G401 (cell line): Measurements from ENCODE around the gene WFDC1. TPM values are rescaled to one million over a fixed set of nuclear protein-coding genes. Genes with fewer than 3 reads are reported as not detected.

Experiments
- DNase-seq: peaks from one replicate; pipeline ENCODE4 v3.0.0-alpha.2; 2015; ENCODE audit warnings: low spot score
- in situ Hi-C: cut with HindIII; loops from 2 replicates; pipeline ENCODE4 v1.10.0; 2016; ENCODE audit warnings: low sequenced_read_pairs, mixed read lengths
- total RNA-seq: library from RNA; depleted of rRNA; stranded (reverse); fragments of >200 nt; shearing (Covaris generic); gene quantifications from 2 replicates; pipeline ENCODE4 v1.2.3, GENCODE V29; 2014

Gene WFDC1
- total RNA-seq, 1 experiment from 2014 or later, result not detected

DNA sequence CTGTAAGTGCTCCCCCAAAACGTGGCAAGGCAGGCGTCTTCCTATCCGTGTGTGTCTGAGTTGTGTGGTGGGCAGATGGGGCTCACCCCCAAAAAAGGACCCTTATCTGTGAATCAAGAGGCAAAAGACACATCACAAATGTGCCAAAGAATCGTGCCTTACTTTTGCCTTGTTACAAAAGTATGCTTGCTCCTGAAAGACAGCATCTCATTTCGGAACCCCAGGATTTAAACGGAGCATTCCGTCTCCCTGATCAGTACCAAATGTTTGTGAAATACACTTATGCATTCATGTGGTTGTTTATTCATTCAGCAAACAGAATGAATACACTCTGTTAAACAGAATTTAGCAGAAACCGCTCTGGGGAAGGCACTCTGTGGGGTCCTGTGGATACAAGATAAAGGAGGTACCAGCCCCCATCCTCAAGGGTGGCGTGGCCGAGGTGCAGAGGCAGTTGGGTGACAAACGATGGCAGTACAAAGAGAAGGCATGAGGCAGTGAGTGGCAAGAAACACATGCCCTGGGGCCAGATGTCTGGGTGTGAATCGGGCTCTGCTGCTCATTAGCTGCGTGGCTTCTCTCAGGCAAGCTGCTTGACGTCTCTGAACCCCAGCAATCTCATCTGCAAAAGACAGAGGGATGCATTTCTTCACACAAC lies 654 bp downstream of the WFDC1 start:
- in situ Hi-C loops, result no loop called here
- DNase-seq, result no peak

DNA sequence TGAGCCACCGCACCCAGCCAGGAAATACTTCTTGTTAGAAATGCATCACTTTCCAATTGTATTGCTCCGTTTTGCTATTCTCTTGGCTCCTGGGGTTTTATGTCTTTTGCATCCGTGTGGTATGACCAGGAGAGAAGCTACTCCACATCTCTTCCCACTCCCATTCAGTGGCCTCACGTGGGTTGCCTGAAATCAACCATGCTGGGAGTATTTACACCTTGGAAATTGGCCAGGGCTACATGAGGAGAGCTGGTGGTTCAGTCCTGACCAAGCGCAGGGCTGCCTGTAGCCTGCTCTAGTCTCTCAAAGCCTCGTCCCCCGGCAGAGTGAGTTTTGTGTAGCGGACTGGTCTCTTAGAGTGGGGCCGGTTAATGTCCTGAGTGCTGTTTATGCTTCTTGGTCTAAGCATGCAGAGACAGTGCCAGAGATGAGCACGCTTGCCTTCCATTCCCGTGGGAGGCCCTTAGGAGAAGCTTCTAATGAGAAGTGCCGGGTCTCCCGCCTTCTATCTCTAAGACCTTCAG lies 3.8 kb downstream of the WFDC1 start:
- DNase-seq, result no peak
- in situ Hi-C loops, result no loop called here

DNA sequence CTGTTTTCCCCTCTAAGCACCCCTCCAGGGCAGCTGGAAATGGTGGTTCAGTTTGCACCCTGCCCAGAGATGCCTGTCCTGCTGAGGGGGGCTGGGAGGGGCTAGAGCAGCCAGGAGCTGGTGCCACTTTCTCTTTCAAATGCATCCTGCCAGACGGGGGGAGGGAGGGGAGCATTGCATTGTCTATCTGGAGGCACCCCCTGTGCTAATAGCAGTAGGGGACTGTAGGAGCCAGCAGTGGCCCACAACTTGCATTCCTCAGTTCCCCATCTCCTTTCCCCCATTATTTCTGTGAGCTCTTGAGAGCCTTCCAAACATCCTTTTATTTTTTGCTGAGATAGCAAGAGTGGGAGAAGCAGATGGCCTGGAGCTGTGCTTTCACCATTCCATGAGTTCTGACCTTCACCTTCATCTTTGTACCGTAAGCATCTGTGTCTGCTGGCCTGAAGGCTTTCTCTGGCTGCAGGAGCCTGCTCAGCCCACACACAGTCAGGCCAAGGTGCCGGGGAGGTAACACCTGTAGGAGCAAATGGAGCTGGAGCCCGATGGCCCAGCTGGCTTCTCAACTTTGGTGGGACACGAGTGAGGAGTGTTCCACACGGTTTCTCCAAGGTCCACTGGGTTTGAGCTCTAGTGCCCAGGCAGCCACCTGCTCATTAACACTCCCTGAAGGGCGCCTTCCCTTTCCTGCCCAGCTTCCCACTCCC lies 5.2 kb downstream of the WFDC1 start:
- in situ Hi-C loops, result no loop called here
- DNase-seq, result no peak

DNA sequence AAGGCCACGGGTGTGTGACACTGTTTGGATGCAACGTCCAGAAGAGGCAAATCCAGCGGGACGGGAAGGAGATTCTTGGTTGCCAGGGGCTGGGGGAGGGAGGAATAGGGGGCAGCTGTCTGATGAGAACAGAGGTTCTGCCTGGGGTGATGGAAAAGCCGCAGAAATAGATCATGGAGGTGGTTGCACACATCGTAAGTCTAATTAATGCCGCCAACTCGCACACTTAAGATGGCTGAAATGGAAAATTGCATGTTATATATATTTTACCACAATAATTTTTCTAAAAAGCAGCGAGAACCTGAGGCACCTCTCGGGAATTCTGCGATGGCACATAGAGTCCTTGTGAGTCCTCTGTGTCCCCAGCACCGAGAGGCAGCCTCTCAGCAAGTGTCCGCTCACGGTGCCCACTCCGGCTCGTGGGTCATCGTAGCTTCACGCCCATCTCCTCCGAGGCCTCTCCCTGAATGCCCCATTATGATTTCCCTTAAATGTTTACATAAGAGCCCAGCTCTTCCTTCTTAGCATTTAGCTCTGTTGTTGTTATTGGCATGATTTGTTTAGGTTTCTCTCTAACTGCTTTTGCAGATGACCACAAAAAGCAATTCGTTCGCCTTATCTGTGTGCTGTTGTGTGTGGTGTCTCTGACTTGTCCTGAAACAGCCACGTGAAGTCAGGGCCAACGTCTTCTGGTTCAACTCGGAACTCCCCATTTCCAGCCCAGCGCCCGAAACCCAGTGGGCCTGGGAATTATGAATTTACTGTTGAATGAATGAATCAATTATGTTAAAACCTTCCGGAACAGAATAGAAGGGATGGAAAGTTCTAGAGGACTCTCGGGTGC lies 7.7 kb downstream of the WFDC1 start:
- no peak for DNase-seq

DNA sequence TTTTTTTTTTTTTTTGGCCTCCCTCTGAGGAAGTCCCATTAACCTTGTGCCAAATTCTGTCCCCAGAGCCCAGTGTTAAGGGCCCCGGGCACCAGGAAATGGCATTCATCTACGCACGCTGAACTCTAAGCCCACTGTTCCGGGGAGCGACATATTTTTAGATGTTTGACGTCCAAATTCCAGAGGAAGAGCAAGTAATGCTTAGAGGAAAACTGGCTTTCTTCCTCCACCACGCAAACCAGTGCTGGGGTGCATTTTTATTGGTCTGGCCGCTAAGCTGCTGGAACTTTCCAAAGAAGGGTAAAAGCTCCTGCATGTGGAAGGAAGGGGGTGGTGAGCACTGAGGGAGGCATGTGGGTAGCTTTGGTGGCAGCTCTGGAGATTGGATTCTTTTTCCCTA lies 8.3 kb downstream of the WFDC1 start:
- in situ Hi-C loops, result no loop called here
- DNase-seq, result peak; percentile 34

More for the DNA sequence above, 7.7 kb downstream of the WFDC1 start:
- in situ Hi-C loops, result no loop called here

DNA sequence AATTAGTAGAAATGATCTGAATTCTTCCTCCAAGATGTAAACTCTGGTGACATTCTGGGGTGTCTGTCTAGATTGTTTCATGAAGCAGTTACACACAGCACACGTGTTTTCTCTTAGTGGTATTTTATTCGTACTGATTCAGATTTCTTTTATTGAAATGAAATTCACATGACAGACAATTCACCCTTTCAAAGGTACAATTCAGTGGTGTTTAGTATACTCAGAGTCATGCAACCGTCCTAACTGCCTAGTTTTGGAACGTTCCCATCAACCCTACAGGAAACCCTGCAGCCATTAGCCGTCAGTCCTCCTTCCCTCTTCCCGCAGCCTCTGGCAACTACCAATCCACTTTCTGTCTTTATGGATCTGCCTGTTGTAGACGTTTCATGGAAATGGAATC lies 8.8 kb downstream of the WFDC1 start:
- DNase-seq, result no peak
- in situ Hi-C loops, result no loop called here

DNA sequence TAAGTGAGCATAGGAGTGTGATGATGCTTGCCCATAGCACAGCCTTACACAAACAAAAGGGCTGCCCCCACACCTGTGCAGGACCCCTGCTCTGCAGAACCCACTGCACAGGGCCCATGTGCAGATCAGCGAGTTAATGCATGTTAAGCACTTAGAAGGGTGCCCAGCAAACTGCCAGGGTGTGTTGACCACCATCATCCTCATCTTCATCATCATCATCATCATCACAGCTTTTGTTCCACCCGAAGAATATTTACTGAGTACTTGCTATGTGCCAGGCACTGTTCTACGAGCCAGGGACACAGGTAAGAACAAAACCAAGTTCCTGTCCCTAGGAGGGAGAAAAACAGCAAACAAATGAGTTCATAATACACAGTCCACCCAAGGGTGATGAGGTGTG lies 11.9 kb downstream of the WFDC1 start:
- DNase-seq, result no peak
- in situ Hi-C loops, result no loop called here

DNA sequence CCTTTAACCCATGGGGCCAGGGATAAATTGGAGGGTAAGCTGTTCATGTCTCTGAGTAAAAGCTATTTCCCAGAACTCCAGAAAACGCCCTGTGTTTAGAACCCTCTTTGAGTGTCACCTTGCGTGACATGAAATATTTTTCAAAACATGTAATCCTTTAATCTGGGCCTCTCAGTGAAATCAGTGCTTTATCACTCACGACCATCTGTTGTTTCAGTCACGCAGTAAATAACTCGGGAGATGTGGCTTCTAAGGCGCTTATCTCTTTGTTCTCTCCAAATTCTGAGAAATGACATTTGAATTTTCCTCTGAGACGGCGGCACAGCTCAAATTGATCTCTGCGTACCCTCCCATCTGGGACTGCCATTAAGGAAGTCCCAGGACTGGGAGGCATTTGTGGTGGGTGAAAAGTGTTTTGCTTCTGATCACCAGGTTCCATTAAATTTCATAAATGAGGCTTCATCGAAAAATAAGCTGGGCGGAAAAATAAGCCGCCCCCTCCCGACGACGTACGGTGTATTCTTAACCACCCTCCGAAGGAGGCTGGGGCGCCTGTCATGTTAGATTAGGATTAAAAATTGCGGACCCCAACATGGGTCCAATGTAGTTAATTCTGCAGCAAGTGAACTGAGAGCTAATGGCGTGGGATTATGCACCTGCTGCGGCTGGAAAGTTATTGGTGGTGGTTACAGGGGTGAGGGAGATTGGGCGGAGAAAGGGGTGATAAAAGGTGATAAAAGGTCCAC lies 12.7 kb downstream of the WFDC1 start:
- no peak for DNase-seq
- in situ Hi-C loops, result no loop called here

DNA sequence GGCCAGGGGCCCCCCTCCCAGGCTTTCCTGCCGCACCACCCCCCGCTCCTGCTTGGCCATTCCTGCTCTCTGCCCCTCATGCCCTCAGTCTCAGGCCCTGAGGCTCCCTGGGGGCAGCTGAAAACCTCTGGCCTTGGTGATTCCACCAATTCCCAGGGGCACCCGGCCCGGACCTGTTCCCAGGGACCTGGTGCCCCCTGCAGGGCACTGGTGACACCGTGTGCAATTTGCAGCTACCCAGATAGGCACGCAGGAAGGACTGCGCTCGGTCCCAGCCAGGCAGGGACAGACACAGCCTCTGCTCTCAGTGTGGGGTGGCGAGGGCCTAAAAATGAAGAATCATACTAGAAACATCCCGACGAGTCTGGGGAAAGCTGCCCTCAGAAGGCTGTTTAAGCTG lies 13.4 kb downstream of the WFDC1 start:
- no peak for DNase-seq
- in situ Hi-C loops, result no loop called here

DNA sequence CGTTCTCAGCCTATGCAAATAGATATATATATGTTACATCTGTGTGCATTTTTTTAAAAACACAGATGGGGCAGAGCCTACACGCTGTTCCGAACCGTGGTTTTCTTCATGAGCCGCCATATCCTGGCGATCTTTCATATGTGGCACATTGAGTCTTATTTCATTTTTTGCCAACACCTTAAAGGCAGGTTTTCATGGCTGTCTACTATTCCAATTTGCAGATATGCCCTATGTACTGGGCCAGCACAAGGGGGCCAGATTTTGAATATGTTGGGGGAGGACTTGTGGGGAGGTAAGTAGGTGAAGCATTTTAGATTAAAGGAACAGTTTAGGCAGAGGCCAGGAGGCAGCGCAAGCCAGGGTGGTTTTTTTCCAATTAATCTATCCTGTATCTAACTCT lies 16.0 kb downstream of the WFDC1 start:
- DNase-seq, result no peak
- in situ Hi-C loops, result no loop called here

DNA sequence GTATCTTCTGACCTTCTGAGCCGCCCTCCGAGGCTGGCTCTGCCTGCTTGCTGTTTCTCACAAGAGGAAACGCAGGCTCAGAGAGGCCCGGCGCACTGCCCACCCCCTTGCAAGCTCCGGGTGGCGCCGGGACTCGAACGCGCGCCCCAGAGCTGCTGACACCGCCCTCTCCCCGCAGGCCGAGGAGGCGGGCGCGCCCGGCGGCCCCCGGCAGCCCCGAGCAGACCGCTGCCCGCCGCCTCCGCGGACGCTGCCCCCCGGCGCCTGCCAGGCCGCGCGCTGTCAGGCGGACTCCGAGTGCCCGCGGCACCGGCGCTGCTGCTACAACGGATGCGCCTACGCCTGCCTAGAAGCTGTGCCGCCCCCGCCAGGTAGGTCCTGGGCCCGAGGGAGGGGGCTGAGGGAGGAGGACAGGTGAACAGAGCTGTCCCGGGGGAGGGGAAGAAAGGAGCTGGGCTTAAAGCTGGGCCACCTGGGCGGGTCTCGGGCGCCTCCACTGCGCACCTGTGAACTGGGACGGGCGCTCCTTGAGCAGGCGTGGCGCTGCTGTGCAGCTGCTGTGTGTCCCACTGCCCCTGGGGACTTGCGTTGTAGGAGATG lies 18.2 kb downstream of the WFDC1 start:
- in situ Hi-C loops, result no loop called here
- no peak for DNase-seq

DNA sequence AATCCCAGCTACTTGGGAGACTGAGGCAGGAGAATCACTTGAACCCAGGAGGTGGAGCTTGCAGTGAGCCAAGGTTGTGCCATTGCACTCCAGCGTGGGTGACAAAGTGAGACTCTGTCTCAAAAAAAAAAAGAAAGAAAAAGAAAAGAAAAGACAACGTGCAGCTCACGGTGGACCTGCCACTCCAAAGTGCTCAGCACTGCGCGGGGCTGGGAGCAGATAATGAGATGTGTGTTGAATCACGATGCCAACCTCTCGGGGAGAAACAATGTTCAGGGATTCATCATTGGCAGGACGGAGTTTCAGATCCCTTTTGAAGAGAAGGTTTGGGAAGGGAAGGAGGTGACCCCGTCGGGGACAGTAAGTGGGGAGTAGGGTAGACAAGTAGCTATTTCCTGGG lies 19.2 kb downstream of the WFDC1 start:
- no peak for DNase-seq
- in situ Hi-C loops, result no loop called here

DNA sequence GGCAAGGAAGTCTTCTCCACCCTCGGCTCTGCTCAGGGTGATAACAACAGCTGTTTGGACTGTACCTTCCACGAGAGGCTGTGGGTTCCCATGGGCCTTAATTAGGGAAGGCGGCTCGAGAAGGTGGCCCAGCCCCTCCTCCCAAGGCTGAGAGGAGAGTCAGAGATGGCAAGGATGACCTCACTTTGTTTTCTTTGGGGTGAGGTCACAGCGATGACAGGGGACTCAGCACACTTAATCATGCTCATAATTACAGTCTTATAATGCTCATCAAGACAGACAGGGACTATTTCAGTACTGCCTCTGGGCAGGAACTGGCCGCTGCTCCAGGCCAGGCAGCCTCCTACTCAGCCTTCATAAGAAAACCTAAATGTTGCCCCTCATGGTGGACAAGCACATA lies 19.7 kb downstream of the WFDC1 start:
- in situ Hi-C loops, result no loop called here
- no peak for DNase-seq

DNA sequence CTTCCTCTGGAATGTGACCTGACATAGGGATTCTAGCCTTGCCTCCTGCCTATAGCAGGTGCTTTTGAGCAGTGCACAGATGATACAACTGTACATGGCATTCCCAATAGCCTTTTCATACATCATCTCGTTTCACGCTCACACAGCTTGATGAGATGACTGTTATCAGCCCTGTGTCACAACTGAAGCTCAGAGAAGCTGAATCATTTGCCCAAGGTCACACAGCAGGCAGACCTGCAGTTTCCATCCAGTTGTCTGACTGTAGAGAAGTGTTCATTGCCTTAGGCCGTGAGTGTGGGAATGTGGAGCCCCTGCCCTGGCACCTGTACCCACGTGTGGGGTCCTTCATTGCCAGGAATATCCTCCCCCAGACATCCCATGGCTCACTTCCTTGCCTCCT lies 20.1 kb downstream of the WFDC1 start:
- DNase-seq, result no peak
- in situ Hi-C loops, result no loop called here

DNA sequence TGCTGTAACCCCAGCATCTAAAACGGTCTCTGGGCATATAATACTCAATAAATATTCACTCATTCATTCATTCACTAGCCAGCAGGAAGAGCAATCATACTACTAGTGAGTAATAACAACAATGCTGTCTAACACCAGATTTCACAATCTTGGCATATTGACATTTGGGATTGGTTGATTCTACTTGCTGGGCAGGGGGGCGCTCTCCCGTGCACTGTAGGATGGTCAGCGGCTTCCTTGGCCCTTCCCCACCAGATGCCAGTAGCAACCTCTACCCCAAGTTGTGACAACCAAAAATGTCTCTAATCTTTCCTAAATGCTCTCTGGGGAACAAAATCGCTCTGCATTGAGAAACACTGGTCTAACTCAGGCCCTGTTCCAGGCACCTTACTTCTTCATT lies 20.7 kb downstream of the WFDC1 start:
- in situ Hi-C loops, result no loop called here

DNA sequence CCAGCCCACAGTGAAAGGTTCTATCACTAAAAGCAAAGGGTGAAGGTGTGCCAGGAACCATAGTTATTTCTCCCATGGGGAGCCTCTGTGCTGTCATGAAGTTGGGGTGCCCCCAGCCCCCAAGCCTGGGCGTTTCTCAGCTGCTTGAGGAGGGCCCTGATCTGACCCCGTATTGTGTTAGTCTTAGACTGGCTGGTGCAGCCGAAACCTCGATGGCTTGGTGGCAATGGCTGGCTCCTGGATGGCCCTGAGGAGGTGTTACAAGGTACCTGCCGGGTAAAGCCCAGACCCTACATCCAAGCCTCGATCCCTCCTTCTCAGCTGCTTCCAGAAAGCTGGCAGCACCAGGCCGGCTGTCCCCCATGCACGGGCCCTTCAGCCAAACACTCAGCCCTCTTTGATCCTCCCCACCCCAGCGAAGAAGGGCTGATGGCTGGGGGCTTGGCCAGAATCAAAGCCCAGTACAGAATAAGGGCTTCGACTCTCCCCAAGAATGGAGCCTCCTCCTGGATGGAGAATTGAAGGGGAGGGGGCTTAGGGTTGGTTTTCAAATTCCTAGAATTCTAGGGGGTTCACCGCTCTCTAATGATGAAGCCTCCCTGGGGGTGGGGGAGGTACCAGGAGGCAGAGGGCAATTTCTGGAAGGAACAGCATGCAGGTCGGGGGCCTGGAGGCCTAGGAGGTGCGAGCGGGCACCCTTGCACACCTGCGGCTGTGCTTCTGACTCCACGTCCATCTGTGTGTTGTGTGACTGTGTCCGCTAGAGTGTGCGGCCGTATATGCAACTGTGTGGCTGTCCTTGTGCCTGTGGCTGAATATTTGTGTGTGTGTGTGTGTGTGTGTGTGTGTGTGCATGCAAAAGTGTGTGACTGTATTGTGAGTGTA lies 23.7 kb downstream of the WFDC1 start:
- in situ Hi-C loops, result no loop called here

More for the DNA sequence above, 20.7 kb downstream of the WFDC1 start:
- no peak for DNase-seq

DNA sequence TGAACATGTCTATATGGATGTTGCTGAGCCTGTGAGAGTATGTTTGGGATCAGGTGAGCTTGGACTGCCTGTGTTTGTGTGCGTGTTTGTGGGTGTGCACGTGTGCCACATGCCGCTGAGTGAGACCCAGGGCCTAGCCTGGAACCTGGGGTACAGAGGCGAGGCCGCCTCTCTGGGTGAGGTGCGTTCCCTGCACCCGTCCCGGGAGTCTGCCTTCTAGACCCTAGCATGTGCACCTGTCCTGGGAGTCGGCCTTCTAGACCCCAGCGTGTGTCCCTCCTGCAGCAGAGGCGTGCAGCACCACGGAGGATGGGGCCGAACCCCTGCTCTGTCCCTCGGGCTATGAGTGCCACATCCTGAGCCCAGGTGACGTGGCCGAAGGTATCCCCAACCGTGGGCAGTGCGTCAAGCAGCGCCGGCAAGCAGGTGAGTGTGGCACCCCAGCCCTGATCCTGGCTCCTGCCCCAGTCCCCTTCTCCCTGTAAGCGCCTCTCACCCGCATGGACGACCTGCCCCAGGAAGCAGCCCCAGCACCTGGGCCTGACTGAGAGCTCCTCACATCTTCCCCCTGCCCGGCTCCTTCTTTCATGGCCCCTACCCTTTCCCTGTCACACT lies 24.6 kb downstream of the WFDC1 start:
- in situ Hi-C loops, result no loop called here
- no peak for DNase-seq

More for the DNA sequence above, 23.7 kb downstream of the WFDC1 start:
- no peak for DNase-seq

DNA sequence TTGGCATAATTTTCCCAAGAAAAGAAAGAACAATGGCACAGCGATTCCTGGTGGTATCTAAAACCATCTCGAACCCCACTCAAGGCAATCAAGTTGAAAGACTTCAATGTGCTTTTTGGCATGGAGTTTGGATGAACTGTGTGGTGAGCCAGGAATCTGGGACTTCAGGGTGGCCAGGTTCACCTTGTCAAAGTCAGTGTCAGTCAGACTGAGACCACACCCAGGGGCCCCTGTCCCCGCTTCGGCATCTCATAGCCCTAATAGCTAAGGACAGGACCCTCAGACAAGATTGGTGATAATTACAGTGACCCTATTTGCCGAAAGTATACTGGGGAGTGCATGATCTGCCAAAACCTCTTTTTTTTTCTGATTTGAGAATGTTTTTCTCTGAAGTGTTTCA lies 25.8 kb downstream of the WFDC1 start:
- in situ Hi-C loops, result no loop called here
- DNase-seq, result no peak
